Endothelial cell of umbilical vein (primary cell): ENCODE results near the gene SRCIN1. TPM values are rescaled to one million over a fixed set of nuclear protein-coding genes. Genes with fewer than 3 reads are reported as not detected.

ENCODE experiments used
- BruUV-seq: library from RNA; stranded (reverse); fragments of 400-500 nt; replicated peaks from 2 replicates; lab custom pipeline; 2021; lab: Mats Ljungman, UMichigan
- CTCF ChIA-PET: fragments of 300-600, 350-600 bp; sonication (Branson Sonifier 250); formaldehyde crosslinking; loops from one replicate; lab custom pipeline; 2021; ENCODE audit warnings: antibody characterized with exemption, inconsistent platforms; lab: Charles Lee
- POLR2A ChIA-PET: fragments of 300-600, 350-600 bp; sonication (Branson Sonifier 250); formaldehyde crosslinking; loops from one replicate; lab custom pipeline; 2021; ENCODE audit warnings: antibody characterized with exemption, inconsistent platforms; lab: Charles Lee
- DNase-seq: peaks from one replicate; pipeline ENCODE4 v3.0.0-alpha.2; 2011; ENCODE audit warnings: low read depth, low spot score
- FAIRE-seq: peaks from 2 replicates; lab custom pipeline; 2011; peaks lifted over from hg19 to GRCh38; lab: Jason Lieb, UNC
- H2AFZ ChIP-seq: 2 replicates; pipeline ENCODE4 v1.6.0; 2012; ENCODE audit warnings: low read depth, low read length, control low read depth, inconsistent platforms
- H3K27ac ChIP-seq: 2 replicates; pipeline ENCODE4 v1.5.1; 2011; ENCODE audit warnings: low read depth, mild to moderate bottlenecking, control low read depth, low read length, moderate library complexity; ENCODE audit not compliant: insufficient read depth
- H3K27me3 ChIP-seq, 2 experiments: 2 replicates each; pipeline versions ENCODE4 v1.6.0 to v1.6.1; 2011; ENCODE audit warnings: low read length in 2 of 2, mixed read lengths in 1 of 2; ENCODE audit not compliant: control insufficient read depth in 2 of 2, insufficient read depth in 2 of 2
- H3K36me3 ChIP-seq, 2 experiments: 2 replicates in 1 of 2; 3 replicates in 1 of 2; pipeline ENCODE4 v1.5.1; 2011; ENCODE audit warnings: low read length in 2 of 2, mild to moderate bottlenecking in 1 of 2, moderate library complexity in 1 of 2; ENCODE audit not compliant: control insufficient read depth in 2 of 2, insufficient read depth in 2 of 2; ENCODE audit errors: extremely low read depth in 1 of 2
- H3K4me1 ChIP-seq: 3 replicates; pipeline ENCODE4 v1.5.1; 2011; ENCODE audit warnings: mild to moderate bottlenecking, low read length; ENCODE audit not compliant: control insufficient read depth, insufficient read depth; ENCODE audit errors: extremely low read depth
- H3K4me2 ChIP-seq: 2 replicates; pipeline ENCODE4 v1.6.1; 2011; ENCODE audit warnings: low read length, control low read depth, mixed read lengths; ENCODE audit not compliant: insufficient read depth
- H3K4me3 ChIP-seq, 3 experiments: fragments of 200-600 bp in 1 of 3; sonication (generic), shearing (Covaris generic) in 1 of 3; replicated peaks in 1 of 3; 2 replicates each; pipeline ENCODE4 v1.5.1; 2011 to 2016; ENCODE audit warnings: control low read depth in 3 of 3, low read length in 3 of 3, mild to moderate bottlenecking in 2 of 3, inconsistent platforms in 1 of 3, low read depth in 1 of 3, moderate library complexity in 1 of 3; ENCODE audit not compliant: insufficient read depth in 1 of 3
- H3K79me2 ChIP-seq: 2 replicates; pipeline ENCODE4 v1.6.0; 2012; ENCODE audit warnings: low read length, inconsistent platforms; ENCODE audit not compliant: control insufficient read depth, insufficient read depth
- H3K9ac ChIP-seq: replicated peaks from 2 replicates; pipeline ENCODE3; 2011; ENCODE audit warnings: low read length, control low read depth; ENCODE audit not compliant: insufficient read depth; ENCODE audit errors: extremely low read depth
- H3K9me1 ChIP-seq: replicated peaks from 3 replicates; pipeline ENCODE4 v1.6.0; 2011; ENCODE audit warnings: mild to moderate bottlenecking, low read length; ENCODE audit not compliant: control insufficient read depth, insufficient read depth; ENCODE audit errors: extremely low read depth
- H3K9me3 ChIP-seq: replicated peaks from 2 replicates; pipeline ENCODE4 v1.5.1; 2012; ENCODE audit warnings: low read length, inconsistent platforms; ENCODE audit not compliant: control insufficient read depth, insufficient read depth
- H4K20me1 ChIP-seq: replicated peaks from 2 replicates; pipeline ENCODE3; 2011; ENCODE audit warnings: mild to moderate bottlenecking, low read length; ENCODE audit not compliant: control insufficient read depth, insufficient read depth; ENCODE audit errors: extremely low read depth
- EZH2 ChIP-seq: IDR thresholded peaks from 2 replicates; pipeline ENCODE4 v1.6.1; 2012; ENCODE audit warnings: borderline replicate concordance, low read depth, mild to moderate bottlenecking, moderate library complexity, low read length, inconsistent platforms; ENCODE audit not compliant: severe bottlenecking
- FOS ChIP-seq: IDR thresholded peaks from 2 replicates; pipeline ENCODE4 v1.6.1; 2011; ENCODE audit warnings: mild to moderate bottlenecking, low read length, moderate library complexity, borderline replicate concordance; ENCODE audit not compliant: insufficient read depth
- GATA2 ChIP-seq: IDR thresholded peaks from 2 replicates; pipeline ENCODE4 v1.7.0; 2011; ENCODE audit warnings: low read depth, mild to moderate bottlenecking, moderate library complexity, mixed read lengths, low read length; ENCODE audit not compliant: insufficient read length, insufficient read depth
- JUN ChIP-seq: IDR thresholded peaks from 2 replicates; pipeline ENCODE4 v1.6.1; 2011; ENCODE audit warnings: borderline replicate concordance, low read depth; ENCODE audit not compliant: insufficient read length, insufficient read depth
- MYC ChIP-seq: IDR thresholded peaks from one replicate; pipeline ENCODE4 v1.6.1; 2011; ENCODE audit warnings: mild to moderate bottlenecking, low read depth, low read length
- POLR2A ChIP-seq: IDR thresholded peaks from 2 replicates; pipeline ENCODE4 v1.6.1; 2012; ENCODE audit warnings: low read depth, mild to moderate bottlenecking, control low read depth, low read length
- POLR2AphosphoS5 ChIP-seq: IDR thresholded peaks from 2 replicates; pipeline ENCODE4 v1.6.1; 2012; ENCODE audit warnings: low read depth, mild to moderate bottlenecking, control low read depth, low read length, moderate library complexity; ENCODE audit not compliant: insufficient read depth
- dilution Hi-C: fragments of 300-500 bp; cut with MboI; formaldehyde crosslinking; loops from one replicate; pipeline ENCODE4 v1.15.0; 2019; ENCODE audit warnings: low sequenced_read_pairs; ENCODE audit not compliant: extremely low pct_ligation_motif_present
- intact Hi-C: fragments of 100-400 bp; cut with micrococcal nuclease; formaldehyde crosslinking; loops from one replicate; pipeline ENCODE4 v1.10.0; 2022
- polyA plus RNA-seq, 4 experiments: library from polyadenylated mRNA; depleted of rRNA in 3 of 4; stranded (reverse) in 3 of 4; unstranded in 1 of 4; fragments of >200 nt; gene quantifications; 2 replicates each; pipeline versions ENCODE4 v1.2.1 to v1.2.3, GENCODE V29; 2011 to 2012; ENCODE audit warnings: missing spikeins in 1 of 4
- total RNA-seq: library from RNA; stranded (reverse); gene quantifications from 2 replicates; pipeline ENCODE4 v1.2.3, GENCODE V29; 2021
- TF ChIP-seq, protein P1 (sequence below): IDR thresholded peaks from 2 replicates; pipeline ENCODE4 v1.6.1; 2011; ENCODE audit not compliant: insufficient read depth, insufficient read length
- TF ChIP-seq, protein P2 (sequence below), 2 donors: IDR thresholded peaks; 1 replicate in 1 of 2; 2 replicates in 1 of 2; pipeline ENCODE4 v1.5.1; 2011; ENCODE audit warnings: low read length in 2 of 2, mild to moderate bottlenecking in 2 of 2, moderate library complexity in 2 of 2, control low read depth in 1 of 2, inconsistent platforms in 1 of 2, low read depth in 1 of 2; ENCODE audit not compliant: insufficient read depth in 1 of 2; ENCODE audit errors: extremely low read depth in 1 of 2

The SRCIN1 gene
- total and polyA plus RNA-seq, 2 donors (not counting 3 experiments of a cell fraction or from before 2014, with no cell fraction given), result 0.15 to 0.35 TPM

DNA sequence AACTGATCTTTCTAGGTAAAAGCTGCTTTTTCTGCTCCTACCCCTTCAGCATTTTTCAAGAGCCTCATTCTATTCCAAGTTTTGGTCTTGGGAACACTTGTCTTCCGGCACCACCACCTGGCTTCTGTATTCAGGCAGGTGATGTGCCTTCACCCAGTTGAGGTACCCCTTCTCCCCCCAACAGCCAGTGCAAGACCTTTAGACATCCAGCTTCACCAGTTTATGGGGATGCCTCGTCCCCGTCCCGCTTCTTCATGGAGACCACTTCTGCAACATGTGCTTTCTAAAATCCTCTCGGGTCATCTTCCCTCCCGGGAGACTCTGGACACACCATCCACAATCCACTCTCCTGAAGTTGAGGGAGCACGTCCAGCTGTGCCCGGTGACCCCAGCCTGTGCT, 69.9 kb downstream of the SRCIN1 start:
- Histone ChIP-seq H3K9me1 (no peaks in the 10 kb centered on the region), H2AFZ (no peak overlapping the region), H4K20me1 (no peaks in the 10 kb centered on the region), H3K79me2 (no peaks in the 10 kb centered on the region), H3K9me3 (no peaks in the 10 kb centered on the region), H3K36me3 (no peaks in the 10 kb centered on the region), H3K4me1 (no peaks in the 10 kb centered on the region), H3K27ac (no peak overlapping the region), H3K4me2 (no peak overlapping the region), H3K9ac (no peak overlapping the region), H3K27me3 (no peaks in the 10 kb centered on the region), H3K4me3 (no peak overlapping the region)
- dilution Hi-C loops (no loop called here), intact Hi-C loops (no loop called here)
- ChIA-PET POLR2A (no interaction called here), CTCF (interaction anchor here (2.7 to 5.2 kb wide), 4 partner anchors 13 to 187 kb away, joined by 10 to 72 read pairs (median 15); no protein-coding TSS in a partner anchor)
- TF ChIP-seq GATA2, result no peak
- no peak for TF ChIP-seq MYC
- TF ChIP-seq, protein P1, sequence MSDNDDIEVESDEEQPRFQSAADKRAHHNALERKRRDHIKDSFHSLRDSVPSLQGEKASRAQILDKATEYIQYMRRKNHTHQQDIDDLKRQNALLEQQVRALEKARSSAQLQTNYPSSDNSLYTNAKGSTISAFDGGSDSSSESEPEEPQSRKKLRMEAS, result no peak
- no peak for TF ChIP-seq POLR2A
- no peak for TF ChIP-seq FOS
- TF ChIP-seq EZH2, result no peak
- no peak for TF ChIP-seq POLR2AphosphoS5
- TF ChIP-seq JUN, result no peak
- TF ChIP-seq, protein P2, sequence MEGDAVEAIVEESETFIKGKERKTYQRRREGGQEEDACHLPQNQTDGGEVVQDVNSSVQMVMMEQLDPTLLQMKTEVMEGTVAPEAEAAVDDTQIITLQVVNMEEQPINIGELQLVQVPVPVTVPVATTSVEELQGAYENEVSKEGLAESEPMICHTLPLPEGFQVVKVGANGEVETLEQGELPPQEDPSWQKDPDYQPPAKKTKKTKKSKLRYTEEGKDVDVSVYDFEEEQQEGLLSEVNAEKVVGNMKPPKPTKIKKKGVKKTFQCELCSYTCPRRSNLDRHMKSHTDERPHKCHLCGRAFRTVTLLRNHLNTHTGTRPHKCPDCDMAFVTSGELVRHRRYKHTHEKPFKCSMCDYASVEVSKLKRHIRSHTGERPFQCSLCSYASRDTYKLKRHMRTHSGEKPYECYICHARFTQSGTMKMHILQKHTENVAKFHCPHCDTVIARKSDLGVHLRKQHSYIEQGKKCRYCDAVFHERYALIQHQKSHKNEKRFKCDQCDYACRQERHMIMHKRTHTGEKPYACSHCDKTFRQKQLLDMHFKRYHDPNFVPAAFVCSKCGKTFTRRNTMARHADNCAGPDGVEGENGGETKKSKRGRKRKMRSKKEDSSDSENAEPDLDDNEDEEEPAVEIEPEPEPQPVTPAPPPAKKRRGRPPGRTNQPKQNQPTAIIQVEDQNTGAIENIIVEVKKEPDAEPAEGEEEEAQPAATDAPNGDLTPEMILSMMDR (IDR thresholded peaks at IDR 0.05; ENCODE audit: extremely low read depth in 1 of 2, insufficient read depth in 1 of 2, low read depth in 1 of 2, low read length in 2 of 2), result no peak
- FAIRE-seq, result no peak
- no peak for DNase-seq
- BruUV-seq, result no TSS peak
